Fibroblast of villous mesenchyme (primary cell): ENCODE results near the gene ZC3HAV1. TPM values are rescaled to one million over a fixed set of nuclear protein-coding genes. Genes with fewer than 3 reads are reported as not detected.
"Not testable (repeated sequence)": the region's sequence is repeated elsewhere in the genome, so short reads cannot be mapped to it uniquely, and the experiment has no call there.

Experiments
- DNase-seq: peaks from one replicate; pipeline ENCODE4 v3.0.0-alpha.2; 2010; ENCODE audit warnings: low read depth
- H3K4me3 ChIP-seq: 2 replicates; pipeline ENCODE4 v1.5.1; 2011; ENCODE audit warnings: low read depth, mild to moderate bottlenecking, low read length
- total RNA-seq: library from RNA; depleted of rRNA; stranded (reverse); fragments of >200 nt; gene quantifications from 2 replicates; pipeline ENCODE4 v1.2.3, GENCODE V29; 2012
- TF ChIP-seq, protein P1 (sequence below): IDR thresholded peaks from 2 replicates; pipeline ENCODE4 v1.5.1; 2012; ENCODE audit warnings: low read depth, mild to moderate bottlenecking, low read length; ENCODE audit not compliant: insufficient read depth

Gene ZC3HAV1
- total RNA-seq, 1 donor, result 56.6 TPM

DNA sequence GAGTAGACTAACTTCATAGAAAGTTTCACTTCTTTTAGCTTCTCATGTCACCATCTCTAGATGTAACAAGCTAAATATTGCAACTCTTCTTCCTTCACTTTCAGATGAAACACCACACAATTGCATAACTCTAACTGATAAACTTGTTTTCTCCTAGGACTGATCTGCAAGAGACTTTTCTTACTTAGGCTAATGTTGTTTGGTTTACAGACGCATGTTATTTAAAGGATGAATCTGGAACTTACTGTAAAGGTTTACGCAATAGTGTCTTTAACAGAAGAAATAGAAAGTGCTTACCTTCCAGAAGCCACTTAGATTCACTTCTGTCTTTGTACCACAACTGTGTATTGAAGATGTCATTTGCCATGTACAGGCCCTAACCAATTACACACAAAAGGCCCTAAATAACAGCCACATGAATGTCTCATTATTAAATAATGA lies 22.1 kb upstream of the ZC3HAV1 start:
- TF ChIP-seq, protein P1, sequence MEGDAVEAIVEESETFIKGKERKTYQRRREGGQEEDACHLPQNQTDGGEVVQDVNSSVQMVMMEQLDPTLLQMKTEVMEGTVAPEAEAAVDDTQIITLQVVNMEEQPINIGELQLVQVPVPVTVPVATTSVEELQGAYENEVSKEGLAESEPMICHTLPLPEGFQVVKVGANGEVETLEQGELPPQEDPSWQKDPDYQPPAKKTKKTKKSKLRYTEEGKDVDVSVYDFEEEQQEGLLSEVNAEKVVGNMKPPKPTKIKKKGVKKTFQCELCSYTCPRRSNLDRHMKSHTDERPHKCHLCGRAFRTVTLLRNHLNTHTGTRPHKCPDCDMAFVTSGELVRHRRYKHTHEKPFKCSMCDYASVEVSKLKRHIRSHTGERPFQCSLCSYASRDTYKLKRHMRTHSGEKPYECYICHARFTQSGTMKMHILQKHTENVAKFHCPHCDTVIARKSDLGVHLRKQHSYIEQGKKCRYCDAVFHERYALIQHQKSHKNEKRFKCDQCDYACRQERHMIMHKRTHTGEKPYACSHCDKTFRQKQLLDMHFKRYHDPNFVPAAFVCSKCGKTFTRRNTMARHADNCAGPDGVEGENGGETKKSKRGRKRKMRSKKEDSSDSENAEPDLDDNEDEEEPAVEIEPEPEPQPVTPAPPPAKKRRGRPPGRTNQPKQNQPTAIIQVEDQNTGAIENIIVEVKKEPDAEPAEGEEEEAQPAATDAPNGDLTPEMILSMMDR, result no peak
- no peak overlapping the region for H3K4me3 ChIP-seq
- peak; percentile 50 for DNase-seq

DNA sequence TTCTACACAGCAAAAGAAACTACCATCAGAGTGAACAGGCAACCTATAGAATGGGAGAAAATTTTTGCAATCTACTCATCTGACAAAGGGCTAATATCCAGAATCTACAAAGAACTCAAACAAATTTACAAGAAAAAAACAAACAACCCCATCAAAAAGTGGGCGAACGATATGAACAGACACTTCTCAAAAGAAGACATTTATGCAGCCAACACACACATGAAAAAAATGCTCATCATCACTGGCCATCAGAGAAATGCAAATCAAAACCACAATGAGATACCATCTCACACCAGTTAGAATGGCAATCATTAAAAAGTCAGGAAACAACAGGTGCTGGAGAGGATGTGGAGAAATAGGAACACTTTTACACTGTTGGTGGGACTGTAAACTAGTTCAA lies 20.3 kb upstream of the ZC3HAV1 start:
- not testable (repeated sequence) for H3K4me3 ChIP-seq, DNase-seq

DNA sequence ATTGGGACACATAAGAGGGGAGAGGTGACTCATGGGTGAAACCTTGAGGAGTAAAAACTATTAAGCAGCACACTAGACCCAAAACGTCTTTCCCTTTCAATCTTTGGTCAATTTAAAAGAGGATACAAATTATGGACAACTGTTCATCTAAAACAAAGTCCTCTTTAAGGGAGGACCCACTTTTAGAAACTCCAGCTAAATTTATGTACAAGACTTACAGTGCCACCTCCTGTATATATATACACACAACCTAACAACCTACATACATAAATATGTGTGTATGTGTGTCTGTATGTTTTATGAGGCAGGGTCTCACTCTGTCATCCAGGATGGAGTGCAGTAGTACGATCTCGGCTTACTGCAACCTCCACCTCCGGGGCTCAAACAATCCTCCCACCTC lies 18.1 kb upstream of the ZC3HAV1 start:
- TF ChIP-seq, protein P1, result peak; percentile 23
- no peak for DNase-seq

DNA sequence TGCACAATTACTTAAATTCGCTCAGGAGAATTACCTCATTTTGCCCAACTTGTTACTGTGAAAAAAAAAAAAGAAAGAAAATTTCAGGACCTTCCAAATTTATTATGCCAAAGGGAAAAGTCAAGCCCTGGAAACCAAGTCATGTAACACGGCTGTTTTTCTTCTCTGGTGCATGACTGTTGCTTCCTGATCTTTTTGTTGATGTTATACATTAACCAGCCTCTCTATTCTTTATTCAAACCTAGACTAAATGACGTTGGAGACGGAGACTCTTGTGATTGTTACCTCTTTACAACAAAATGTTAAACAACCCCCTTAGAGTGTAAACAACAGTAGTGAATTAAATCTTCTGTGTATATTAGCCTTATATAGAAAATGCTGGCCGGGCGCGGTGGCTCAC lies 16.1 kb upstream of the ZC3HAV1 start:
- TF ChIP-seq, protein P1, result no peak
- DNase-seq, result no peak
- H3K4me3 ChIP-seq, result no peak overlapping the region

More for the DNA sequence above, 18.1 kb upstream of the ZC3HAV1 start:
- H3K4me3 ChIP-seq, result no peak overlapping the region

DNA sequence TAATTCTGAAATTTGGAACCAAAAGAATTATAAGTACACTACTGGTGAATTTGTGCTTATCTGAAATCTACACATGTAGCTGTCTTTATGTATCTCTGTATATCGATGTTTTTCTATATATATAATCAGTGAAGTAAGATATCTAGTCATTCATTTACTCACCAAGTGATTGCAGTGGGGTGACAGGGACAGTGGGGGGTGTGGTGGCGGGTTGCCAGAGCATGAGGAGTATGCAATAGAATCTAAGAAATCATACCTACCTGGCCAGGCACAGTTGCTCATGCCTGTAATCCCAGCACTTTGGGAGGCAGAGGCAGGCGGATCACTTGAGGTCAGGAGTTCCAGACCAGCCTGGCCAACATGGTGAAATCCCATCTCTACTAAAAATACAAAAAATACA lies 15.5 kb upstream of the ZC3HAV1 start:
- DNase-seq, result not testable (repeated sequence)

DNA sequence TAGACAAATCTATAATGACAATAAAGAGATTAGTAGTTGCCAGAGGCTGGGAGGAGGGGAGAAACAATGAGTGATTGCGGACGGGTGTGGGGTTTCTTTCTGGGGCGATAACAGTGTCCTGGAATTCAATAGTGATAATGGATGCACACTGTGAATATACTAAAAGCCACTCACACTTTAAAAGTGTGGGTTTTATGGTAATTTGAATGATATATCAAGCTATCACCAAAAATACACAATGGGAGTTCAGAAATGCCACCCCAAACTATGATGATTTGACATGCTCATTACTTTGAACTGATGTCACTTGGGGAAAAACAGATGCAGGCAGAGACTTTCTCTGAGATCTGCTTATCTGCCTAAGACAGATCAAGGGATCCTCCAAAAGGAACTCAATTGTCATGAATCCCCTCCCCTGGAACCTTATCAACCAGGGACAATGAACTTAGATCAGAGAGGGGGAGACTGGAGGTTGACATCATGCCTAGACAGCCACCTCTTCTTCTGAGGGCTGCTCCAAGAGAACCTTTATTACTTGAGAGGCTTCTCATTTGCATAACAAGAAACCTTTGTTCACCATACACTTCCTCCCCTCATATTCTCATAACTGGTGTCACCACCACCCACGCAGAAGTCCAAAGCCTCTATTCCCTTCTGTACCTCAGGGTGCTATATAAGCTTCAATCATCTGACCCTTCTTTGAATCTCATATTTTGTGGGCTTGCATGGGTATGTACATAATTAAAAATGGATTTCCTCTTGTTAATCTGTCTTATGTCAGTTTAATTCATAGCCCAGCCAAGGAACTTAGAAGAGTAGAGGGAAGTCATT lies 14.8 kb upstream of the ZC3HAV1 start:
- TF ChIP-seq, protein P1, result no peak
- no peak overlapping the region for H3K4me3 ChIP-seq
- no peak for DNase-seq

More for the DNA sequence above, 15.5 kb upstream of the ZC3HAV1 start:
- H3K4me3 ChIP-seq, result not testable (repeated sequence)

DNA sequence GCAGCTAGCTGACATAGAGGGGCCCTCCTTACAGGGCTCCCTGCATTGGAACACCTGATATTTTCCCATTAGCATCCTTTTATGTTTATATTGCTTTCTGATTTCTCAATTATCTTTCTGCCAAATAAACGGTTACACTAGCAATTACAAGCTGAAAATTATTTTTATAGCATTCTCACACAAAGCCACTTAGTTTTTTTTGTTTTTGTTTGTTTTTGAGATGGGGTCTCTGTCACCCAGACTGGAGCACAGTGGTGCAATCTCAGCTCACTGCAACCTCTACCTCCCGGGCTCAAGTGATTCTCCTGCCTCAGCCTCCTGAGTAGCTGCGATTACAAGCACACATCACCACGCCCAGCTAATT lies 9.9 kb upstream of the ZC3HAV1 start:
- no peak overlapping the region for H3K4me3 ChIP-seq
- TF ChIP-seq, protein P1, result no peak
- DNase-seq, result no peak

DNA sequence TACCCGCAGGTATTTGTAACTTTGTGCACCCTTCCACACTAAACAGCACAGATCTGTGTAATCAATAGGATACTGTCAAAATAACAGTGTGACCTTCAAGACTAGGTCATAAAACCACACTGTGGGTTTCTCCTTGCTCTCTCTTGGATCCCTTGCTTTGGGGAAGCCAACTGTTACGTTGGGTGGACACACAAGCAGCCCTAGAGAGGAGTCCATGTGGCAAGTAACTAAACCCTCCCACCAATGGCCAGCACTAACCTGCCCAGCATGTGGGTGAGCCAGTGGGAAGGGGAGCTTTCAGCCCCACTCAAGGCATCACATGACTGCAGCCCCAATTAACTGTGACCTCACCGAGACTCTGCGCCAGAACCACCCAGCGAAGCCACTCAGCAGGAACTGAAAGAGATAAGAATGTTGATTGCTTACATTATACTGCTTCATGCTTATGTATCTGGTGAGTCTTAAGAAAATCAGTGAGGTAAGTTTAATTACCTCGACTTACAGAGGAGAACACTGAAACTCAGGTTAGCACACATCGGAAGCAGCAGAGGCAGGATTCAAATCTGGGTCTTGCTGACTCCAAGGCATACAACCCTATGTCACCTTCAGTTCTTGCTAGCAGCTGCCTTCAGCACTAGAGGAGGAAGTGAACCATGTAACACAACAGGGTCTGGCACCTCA lies 9.4 kb upstream of the ZC3HAV1 start:
- no peak overlapping the region for H3K4me3 ChIP-seq
- TF ChIP-seq, protein P1, result no peak
- peak; percentile 42 for DNase-seq
